ENCODE results near the gene SLC7A6. TPM values are rescaled to one million over a fixed set of nuclear protein-coding genes. Genes with fewer than 3 reads are reported as not detected.

Gene SLC7A6
- total RNA-seq, 1 experiment from 2014 or later: 28.5 TPM

- ChIA-PET POLR2A (no interaction called here), CTCF (no interaction called here), RAD21 (ENCODE audit: low non-redundant PET in 1 of 2, low total read pairs in 2 of 2, uncharacterized antibody in 2 of 2, unreplicated experiment in 2 of 2) (no interaction called here)
- ATAC-seq: no peak
- H3K4me2 ChIP-seq (ENCODE audit: low read length): no peak overlapping the region
- intact Hi-C loops (cut with micrococcal nuclease): no loop called here
- H3K27ac ChIP-seq (ENCODE audit: low read depth, low read length): no peak overlapping the region
- H3K9me3 ChIP-seq (ENCODE audit: control insufficient read depth in 1 of 2, insufficient read depth in 1 of 2, low read depth in 1 of 2, low read length in 2 of 2): no peaks in the 10 kb centered on the region
- no peaks in the 10 kb centered on the region for H4K20me1 ChIP-seq (ENCODE audit: insufficient read depth)
- H3K9me2 ChIP-seq (ENCODE audit: insufficient read depth): no peaks in the 10 kb centered on the region
- BruUV-seq (replicated peaks): no TSS peak
- H3K79me2 ChIP-seq (ENCODE audit: insufficient read depth, low read length): no peaks in the 10 kb centered on the region
- H3K27me3 ChIP-seq (ENCODE audit: insufficient read depth, low read length): no peaks in the 10 kb centered on the region
- H3K4me1 ChIP-seq (ENCODE audit: control insufficient read depth in 1 of 2, insufficient read depth in 2 of 2, low read length in 2 of 2): no peaks in the 10 kb centered on the region
- H3K9ac ChIP-seq (ENCODE audit: low read length): no peak overlapping the region
- no peak for TF ChIP-seq ELF1 (IDR thresholded peaks at IDR 0.05; ENCODE audit: borderline replicate concordance, low read depth)
- no peak overlapping the region for H2AFZ ChIP-seq (ENCODE audit: low read depth, low read length, poor library complexity, severe bottlenecking)
- no peak overlapping the region for H3K4me3 ChIP-seq (replicated peaks in 1 of 2; ENCODE audit: low read depth in 1 of 2, low read length in 2 of 2)
- DNase-seq (ENCODE audit: low read depth, low spot score): no peak
- peaks cover 31% of the 10 kb centered on the region in 2 experiments; a peak in 3 of 4 replicates for H3K36me3 ChIP-seq (ENCODE audit: control insufficient read depth in 1 of 2, insufficient read depth in 2 of 2, low read length in 2 of 2)
Measured at GRCh38 chr16:68343137-68343536, 78.8 kb downstream of the SLC7A6 start.

- H3K36me3 ChIP-seq (ENCODE audit: control insufficient read depth in 1 of 2, insufficient read depth in 2 of 2, low read length in 2 of 2): peaks cover 31 to 36% of the 10 kb centered on the region in 2 experiments; a peak in 3 of 4 replicates
- BruUV-seq (replicated peaks): no TSS peak
- CTCF ChIA-PET: no interaction called here
- ATAC-seq: no peak
- no peaks in the 10 kb centered on the region for H3K4me1 ChIP-seq (ENCODE audit: control insufficient read depth in 1 of 2, insufficient read depth in 2 of 2, low read length in 2 of 2)
- H2AFZ ChIP-seq (ENCODE audit: low read depth, low read length, poor library complexity, severe bottlenecking): no peak overlapping the region
- POLR2A ChIA-PET: no interaction called here
- H3K4me2 ChIP-seq (ENCODE audit: low read length): no peak overlapping the region
- H3K27me3 ChIP-seq (ENCODE audit: insufficient read depth, low read length): no peaks in the 10 kb centered on the region
- no peak overlapping the region for H3K27ac ChIP-seq (ENCODE audit: low read depth, low read length)
- no peak overlapping the region for H3K9ac ChIP-seq (ENCODE audit: low read length)
- H3K9me2 ChIP-seq (ENCODE audit: insufficient read depth): no peaks in the 10 kb centered on the region
- TF ChIP-seq POLR2A (IDR thresholded peaks at IDR 0.05; ENCODE audit: borderline replicate concordance, extremely low read depth, insufficient read depth, insufficient read length): no peak
- TF ChIP-seq SP1 (IDR thresholded peaks at IDR 0.05; ENCODE audit: low read depth): no peak
- no peak for TF ChIP-seq TCF7L2 (IDR thresholded peaks at IDR 0.05; ENCODE audit: borderline replicate concordance, extremely low read depth, insufficient read depth, insufficient read length)
- TF ChIP-seq ZBTB33 (IDR thresholded peaks at IDR 0.05; ENCODE audit: extremely low read depth, insufficient replicate concordance, low read length): no peak
- no peak for TF ChIP-seq SRF (IDR thresholded peaks at IDR 0.05; ENCODE audit: low read depth)
- TF ChIP-seq SIN3A (IDR thresholded peaks at IDR 0.05; ENCODE audit: low read depth): no peak
- no peak overlapping the region for H3K4me3 ChIP-seq (replicated peaks in 1 of 2; ENCODE audit: low read depth in 1 of 2, low read length in 2 of 2)
- DNase-seq (ENCODE audit: low read depth, low spot score): no peak
- no peaks in the 10 kb centered on the region for H3K9me3 ChIP-seq (ENCODE audit: control insufficient read depth in 1 of 2, insufficient read depth in 1 of 2, low read depth in 1 of 2, low read length in 2 of 2)
- intact Hi-C loops (cut with micrococcal nuclease): no loop called here
- no peaks in the 10 kb centered on the region for H3K79me2 ChIP-seq (ENCODE audit: insufficient read depth, low read length)
- H4K20me1 ChIP-seq (ENCODE audit: insufficient read depth): no peaks in the 10 kb centered on the region
- RAD21 ChIA-PET (ENCODE audit: low non-redundant PET in 1 of 2, low total read pairs in 2 of 2, uncharacterized antibody in 2 of 2, unreplicated experiment in 2 of 2): no interaction called here
Measured at GRCh38 chr16:68344252-68344651, 79.9 kb downstream of the SLC7A6 start.

All from HCT116 (cell line).